ENCODE results near the gene TMIE.

- TF ChIP-seq JUN (IDR thresholded peaks at IDR 0.05; ENCODE audit: borderline replicate concordance, low read depth, low read length), result no peak
- no peak for TF ChIP-seq JUN (CRISPR knock-in tag; IDR thresholded peaks at IDR 0.05; ENCODE audit: borderline replicate concordance)
- TF ChIP-seq MAFF (IDR thresholded peaks at IDR 0.05; ENCODE audit: low read length), result no peak
- TF ChIP-seq SP2 (IDR thresholded peaks at IDR 0.05; ENCODE audit: extremely low read depth, low read depth, low read length, poor library complexity, severe bottlenecking), result no peak
- no peak for TF ChIP-seq ZSCAN32 (CRISPR knock-in tag; IDR thresholded peaks at IDR 0.05)
- no peak for TF ChIP-seq EHMT2 (IDR thresholded peaks at IDR 0.05)
- no peak for TF ChIP-seq CTCF (IDR thresholded peaks at IDR 0.05 in 2 of 3, conservative IDR thresholded peaks at IDR 0.05 in 1 of 3; ENCODE audit: insufficient read depth in 2 of 3, low read depth in 1 of 3, low read length in 3 of 3)
- TF ChIP-seq ZNF121 (CRISPR knock-in tag; conservative IDR thresholded peaks at IDR 0.05), result no peak
- no peak for TF ChIP-seq ZFP1 (CRISPR knock-in tag; IDR thresholded peaks at IDR 0.05)
- TF ChIP-seq NR3C1 (CRISPR knock-in tag; IDR thresholded peaks at IDR 0.05), result no peak
- TF ChIP-seq ZNF274 (IDR thresholded peaks at IDR 0.05; ENCODE audit: borderline replicate concordance, low read depth, low read length), result no peak
- TF ChIP-seq MAFK (IDR thresholded peaks at IDR 0.05; ENCODE audit: low read length), result no peak
- TF ChIP-seq ZNF24 (IDR thresholded peaks at IDR 0.05), result no peak
Observed at GRCh38 chr3:46694520-46694919, 6.7 kb upstream of the TMIE start.

Data from K562 (cell line).